Testis (tissue), 2 donors: ENCODE data around the gene HES4.
"Not testable (repeated sequence)": the region's sequence is repeated elsewhere in the genome, so short reads cannot be mapped to it uniquely, and the experiment has no call there.

Source experiments
- POLR2A ChIP-seq: fragments of 450-650 bp; IDR thresholded peaks from one replicate; pipeline ENCODE4 v1.6.1; 2017; ENCODE audit warnings: antibody characterized with exemption, mild to moderate bottlenecking, moderate library complexity
- TF ChIP-seq, protein P1 (sequence below), 3 experiments: fragments of 450-650 bp in 2 of 3; fragments of 200-600 bp in 1 of 3; sonication (generic) in 1 of 3; IDR thresholded peaks; one replicate each; pipeline ENCODE4 v1.5.1; 2016 to 2019; ENCODE audit warnings: antibody characterized with exemption in 3 of 3, mild to moderate bottlenecking in 2 of 3, moderate library complexity in 1 of 3

DNA sequence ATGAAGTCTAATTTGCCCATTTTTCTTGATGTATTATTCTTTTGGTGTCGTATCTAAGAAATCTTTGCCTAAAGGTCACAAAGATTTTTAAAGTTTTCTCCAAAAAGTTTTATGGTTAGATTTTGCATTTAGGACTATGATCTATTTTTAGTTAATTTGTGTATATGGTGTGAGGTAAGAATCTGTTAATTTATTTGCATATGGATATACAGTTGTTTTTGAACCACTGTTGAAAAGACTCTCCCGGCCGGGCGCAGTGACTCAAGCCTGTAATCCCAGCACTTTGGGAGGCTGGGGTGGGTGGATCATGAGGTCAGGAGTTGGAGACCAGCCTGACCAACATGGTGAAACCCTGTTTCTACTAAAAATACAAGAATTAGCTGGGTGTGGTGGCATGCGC, 11.8 kb downstream of the HES4 start:
- TF ChIP-seq, protein P1, sequence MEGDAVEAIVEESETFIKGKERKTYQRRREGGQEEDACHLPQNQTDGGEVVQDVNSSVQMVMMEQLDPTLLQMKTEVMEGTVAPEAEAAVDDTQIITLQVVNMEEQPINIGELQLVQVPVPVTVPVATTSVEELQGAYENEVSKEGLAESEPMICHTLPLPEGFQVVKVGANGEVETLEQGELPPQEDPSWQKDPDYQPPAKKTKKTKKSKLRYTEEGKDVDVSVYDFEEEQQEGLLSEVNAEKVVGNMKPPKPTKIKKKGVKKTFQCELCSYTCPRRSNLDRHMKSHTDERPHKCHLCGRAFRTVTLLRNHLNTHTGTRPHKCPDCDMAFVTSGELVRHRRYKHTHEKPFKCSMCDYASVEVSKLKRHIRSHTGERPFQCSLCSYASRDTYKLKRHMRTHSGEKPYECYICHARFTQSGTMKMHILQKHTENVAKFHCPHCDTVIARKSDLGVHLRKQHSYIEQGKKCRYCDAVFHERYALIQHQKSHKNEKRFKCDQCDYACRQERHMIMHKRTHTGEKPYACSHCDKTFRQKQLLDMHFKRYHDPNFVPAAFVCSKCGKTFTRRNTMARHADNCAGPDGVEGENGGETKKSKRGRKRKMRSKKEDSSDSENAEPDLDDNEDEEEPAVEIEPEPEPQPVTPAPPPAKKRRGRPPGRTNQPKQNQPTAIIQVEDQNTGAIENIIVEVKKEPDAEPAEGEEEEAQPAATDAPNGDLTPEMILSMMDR (IDR thresholded peaks at IDR 0.05), result not testable (repeated sequence)
- not testable (repeated sequence) for TF ChIP-seq POLR2A
